ENCODE data around the gene SH3GL2.

DNA sequence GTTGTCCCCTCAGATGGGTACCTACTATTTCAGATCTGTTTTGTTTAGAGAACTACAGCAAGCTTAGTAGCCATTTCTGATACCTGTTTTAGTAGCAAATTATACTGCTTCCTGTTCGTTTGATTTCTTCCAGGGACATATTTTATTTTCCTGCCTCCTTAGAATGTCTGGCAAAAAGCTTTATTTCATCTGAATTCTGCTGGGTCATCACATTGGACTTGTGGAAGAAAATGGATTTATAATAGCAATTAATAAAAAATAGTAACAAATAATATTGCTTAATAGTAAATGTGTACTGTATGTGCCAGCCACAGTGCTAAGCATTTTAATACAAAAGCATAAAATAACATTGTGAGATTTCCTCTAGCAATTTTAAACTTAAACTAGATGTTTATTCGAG is 79.4 kb downstream of the SH3GL2 start:
- no peak for TF ChIP-seq ZFX (IDR thresholded peaks at IDR 0.05; ENCODE audit: borderline replicate concordance)
- TF ChIP-seq, protein P1, sequence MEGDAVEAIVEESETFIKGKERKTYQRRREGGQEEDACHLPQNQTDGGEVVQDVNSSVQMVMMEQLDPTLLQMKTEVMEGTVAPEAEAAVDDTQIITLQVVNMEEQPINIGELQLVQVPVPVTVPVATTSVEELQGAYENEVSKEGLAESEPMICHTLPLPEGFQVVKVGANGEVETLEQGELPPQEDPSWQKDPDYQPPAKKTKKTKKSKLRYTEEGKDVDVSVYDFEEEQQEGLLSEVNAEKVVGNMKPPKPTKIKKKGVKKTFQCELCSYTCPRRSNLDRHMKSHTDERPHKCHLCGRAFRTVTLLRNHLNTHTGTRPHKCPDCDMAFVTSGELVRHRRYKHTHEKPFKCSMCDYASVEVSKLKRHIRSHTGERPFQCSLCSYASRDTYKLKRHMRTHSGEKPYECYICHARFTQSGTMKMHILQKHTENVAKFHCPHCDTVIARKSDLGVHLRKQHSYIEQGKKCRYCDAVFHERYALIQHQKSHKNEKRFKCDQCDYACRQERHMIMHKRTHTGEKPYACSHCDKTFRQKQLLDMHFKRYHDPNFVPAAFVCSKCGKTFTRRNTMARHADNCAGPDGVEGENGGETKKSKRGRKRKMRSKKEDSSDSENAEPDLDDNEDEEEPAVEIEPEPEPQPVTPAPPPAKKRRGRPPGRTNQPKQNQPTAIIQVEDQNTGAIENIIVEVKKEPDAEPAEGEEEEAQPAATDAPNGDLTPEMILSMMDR (IDR thresholded peaks at IDR 0.05): no peak

Data from 22Rv1 (cell line).